Gastroesophageal sphincter (tissue), 4 donors: ENCODE measurements around the gene FYB1. TPM values are rescaled to one million over a fixed set of nuclear protein-coding genes. Genes with fewer than 3 reads are reported as not detected.

Experiments used
- ATAC-seq: fragments of 150-250 bp; one replicate; pipeline ENCODE4 v1.9.1; 2016; ENCODE audit warnings: mild to moderate bottlenecking, moderate library complexity
- H3K27ac ChIP-seq, 4 donors: fragments of 200-600 bp; sonication (generic) in 3 of 4; 1 replicate in 3 of 4; 2 replicates in 1 of 4; pipeline ENCODE4 v1.5.1; 2016 to 2019
- H3K27me3 ChIP-seq: fragments of 200-600 bp; sonication (generic); one replicate; pipeline ENCODE4 v1.5.1; 2019
- H3K36me3 ChIP-seq, 2 donors: fragments of 200-600 bp; sonication (generic); one replicate each; pipeline ENCODE4 v1.5.1; 2019; ENCODE audit warnings: control low read depth in 1 of 2
- H3K4me1 ChIP-seq, 3 donors: fragments of 200-600 bp; sonication (generic); 1 replicate in 2 of 3; 2 replicates in 1 of 3; pipeline ENCODE4 v1.5.1; 2016 to 2019; ENCODE audit warnings: control low read depth in 2 of 3
- H3K4me3 ChIP-seq, 2 donors: fragments of 200-600 bp; sonication (generic); one replicate each; pipeline ENCODE4 v1.5.1; 2019; ENCODE audit warnings: mild to moderate bottlenecking in 1 of 2, moderate library complexity in 1 of 2
- H3K9me3 ChIP-seq, 3 donors: fragments of 200-600 bp; sonication (generic); one replicate each; pipeline ENCODE4 v1.5.1; 2017 to 2019; ENCODE audit warnings: control low read depth in 2 of 3
- EP300 ChIP-seq: sonication (generic); formaldehyde crosslinking; IDR thresholded peaks from one replicate; pipeline ENCODE4 v1.6.1; 2017; ENCODE audit warnings: antibody characterized with exemption, mild to moderate bottlenecking
- POLR2A ChIP-seq, 2 donors: fragments of 450-650 bp; IDR thresholded peaks; one replicate each; pipeline ENCODE4 v1.6.1; 2017; ENCODE audit warnings: antibody characterized with exemption in 2 of 2, mild to moderate bottlenecking in 2 of 2, moderate library complexity in 1 of 2
- POLR2AphosphoS5 ChIP-seq: sonication (generic); formaldehyde crosslinking; IDR thresholded peaks from one replicate; pipeline ENCODE4 v1.6.1; 2017; ENCODE audit warnings: antibody characterized with exemption
- WGBS, 2 donors: methylation state at CpG; one replicate each; pipeline ENCODE4 v1.1.5; 2018; ENCODE audit warnings: low coverage in 1 of 2; 5-methylcytosine and 5-hydroxymethylcytosine counted together
- total RNA-seq, 4 donors: library from RNA; depleted of rRNA; stranded (reverse); fragments of >200 nt; gene quantifications; one replicate each; pipeline ENCODE4 v1.1.0, GENCODE V29; 2016
- TF ChIP-seq, protein P1 (sequence below), 4 experiments: fragments of 200-600 bp in 2 of 4; fragments of 450-650 bp in 2 of 4; sonication (generic) in 1 of 4; IDR thresholded peaks; one replicate each; pipeline ENCODE4 v1.5.1; 2017 to 2019; ENCODE audit warnings: antibody characterized with exemption in 4 of 4, mild to moderate bottlenecking in 2 of 4, moderate library complexity in 2 of 4

Gene FYB1
- total RNA-seq, 4 donors from 2014 or later = 2.5 to 9.3 (median 5.9) TPM

- H3K9me3 ChIP-seq = no peaks in the 10 kb centered on the region
- no peak overlapping the region for H3K4me3 ChIP-seq
- no peaks in the 10 kb centered on the region for H3K4me1 ChIP-seq
- H3K27ac ChIP-seq = no peak overlapping the region
- WGBS, 2 donors = 89% methylated on average over 8 of the region's 11 CpGs; no CpG with 5 or more reads in 1 of the 2 donors
- no peak for TF ChIP-seq POLR2AphosphoS5
- TF ChIP-seq, protein P1, sequence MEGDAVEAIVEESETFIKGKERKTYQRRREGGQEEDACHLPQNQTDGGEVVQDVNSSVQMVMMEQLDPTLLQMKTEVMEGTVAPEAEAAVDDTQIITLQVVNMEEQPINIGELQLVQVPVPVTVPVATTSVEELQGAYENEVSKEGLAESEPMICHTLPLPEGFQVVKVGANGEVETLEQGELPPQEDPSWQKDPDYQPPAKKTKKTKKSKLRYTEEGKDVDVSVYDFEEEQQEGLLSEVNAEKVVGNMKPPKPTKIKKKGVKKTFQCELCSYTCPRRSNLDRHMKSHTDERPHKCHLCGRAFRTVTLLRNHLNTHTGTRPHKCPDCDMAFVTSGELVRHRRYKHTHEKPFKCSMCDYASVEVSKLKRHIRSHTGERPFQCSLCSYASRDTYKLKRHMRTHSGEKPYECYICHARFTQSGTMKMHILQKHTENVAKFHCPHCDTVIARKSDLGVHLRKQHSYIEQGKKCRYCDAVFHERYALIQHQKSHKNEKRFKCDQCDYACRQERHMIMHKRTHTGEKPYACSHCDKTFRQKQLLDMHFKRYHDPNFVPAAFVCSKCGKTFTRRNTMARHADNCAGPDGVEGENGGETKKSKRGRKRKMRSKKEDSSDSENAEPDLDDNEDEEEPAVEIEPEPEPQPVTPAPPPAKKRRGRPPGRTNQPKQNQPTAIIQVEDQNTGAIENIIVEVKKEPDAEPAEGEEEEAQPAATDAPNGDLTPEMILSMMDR (IDR thresholded peaks at IDR 0.05) = no peak
- no peaks in the 10 kb centered on the region for H3K27me3 ChIP-seq
- H3K36me3 ChIP-seq = no peaks in the 10 kb centered on the region
- ATAC-seq = no peak
Observed at GRCh38 chr5:39202597-39203274, 16.6 kb downstream of the FYB1 start.

- WGBS, 2 donors = 60 to 72% methylated on average over 3 to 4 of the region's 11 CpGs
- TF ChIP-seq POLR2AphosphoS5 (no peak), POLR2A (IDR thresholded peaks at IDR 0.05) (no peak), EP300 (no peak)
- TF ChIP-seq, protein P1 (IDR thresholded peaks at IDR 0.05) = no peak
- H3K4me3 ChIP-seq = no peak overlapping the region
Observed at GRCh38 chr5:39201781-39202596, 17.4 kb downstream of the FYB1 start.

DNA sequence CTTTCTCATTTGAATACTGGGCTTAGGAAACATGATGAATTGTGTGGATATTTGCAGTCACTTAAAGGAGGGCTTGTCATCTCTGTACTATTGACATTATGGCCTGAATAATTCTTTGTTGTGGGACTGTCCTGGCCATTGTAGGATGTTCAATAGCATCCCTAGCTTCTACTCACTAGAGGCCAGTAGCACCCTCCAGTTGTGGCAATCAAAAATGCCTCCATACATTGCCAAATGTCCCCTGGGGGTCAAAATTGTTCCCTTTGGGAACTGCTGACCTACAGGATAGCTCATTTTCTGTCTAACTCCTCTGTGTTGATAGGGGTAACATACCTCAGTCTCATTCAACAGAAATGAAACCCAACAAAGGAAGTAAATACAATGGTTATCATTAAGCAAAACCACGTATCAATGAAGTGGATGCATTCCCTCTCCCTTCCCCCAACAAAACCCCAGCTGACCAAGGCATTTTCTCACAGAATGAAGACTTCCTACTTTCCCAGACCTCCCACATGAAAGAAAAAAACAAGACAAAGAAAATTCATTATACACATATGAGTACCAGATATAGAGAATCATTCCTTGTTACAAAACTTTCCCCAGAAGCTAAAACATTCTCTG is 18.1 kb downstream of the FYB1 start:
- Histone ChIP-seq H3K36me3 (no peaks in the 10 kb centered on the region), H3K4me1 (no peaks in the 10 kb centered on the region), H3K4me3 (no peak overlapping the region), H3K27ac (no peak overlapping the region), H3K27me3 (no peaks in the 10 kb centered on the region), H3K9me3 (no peaks in the 10 kb centered on the region)
- WGBS, 2 donors = 60% methylated on average over 1 of the region's 1 CpG; no CpG with 5 or more reads in 1 of the 2 donors
- TF ChIP-seq POLR2AphosphoS5 (no peak), EP300 (no peak), POLR2A (IDR thresholded peaks at IDR 0.05) (no peak)
- TF ChIP-seq, protein P1 (IDR thresholded peaks at IDR 0.05) = no peak
- ATAC-seq = no peak

More at GRCh38 chr5:39201781-39202596, 17.4 kb downstream of the FYB1 start:
- no peak overlapping the region for H3K27ac ChIP-seq
- H3K4me1 ChIP-seq = no peaks in the 10 kb centered on the region
- H3K27me3 ChIP-seq = no peaks in the 10 kb centered on the region
- no peak for ATAC-seq
- no peaks in the 10 kb centered on the region for H3K36me3 ChIP-seq
- no peaks in the 10 kb centered on the region for H3K9me3 ChIP-seq

DNA sequence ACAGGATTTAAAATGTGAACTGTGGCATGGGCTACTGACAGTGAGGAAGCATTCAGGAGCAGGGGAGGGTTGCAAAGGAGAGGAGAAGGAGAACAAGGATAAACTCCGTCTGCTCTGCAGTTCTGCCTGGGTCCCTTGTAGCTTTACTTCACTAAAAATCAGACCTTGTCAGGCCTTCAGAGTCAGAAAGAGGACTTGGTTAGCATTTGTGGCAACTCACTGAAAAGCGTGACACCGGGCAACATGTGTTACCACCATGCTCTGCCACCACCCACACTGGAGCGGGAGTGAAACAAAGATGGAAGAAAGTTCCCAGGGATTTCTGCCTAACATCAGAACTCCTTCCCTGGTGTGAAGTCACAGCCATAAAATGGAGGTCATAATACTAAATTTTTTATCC is 19.3 kb downstream of the FYB1 start:
- no peak for ATAC-seq
- Histone ChIP-seq H3K36me3 (no peaks in the 10 kb centered on the region), H3K4me1 (no peaks in the 10 kb centered on the region), H3K27ac (no peak overlapping the region), H3K27me3 (no peaks in the 10 kb centered on the region), H3K9me3 (no peaks in the 10 kb centered on the region), H3K4me3 (no peak overlapping the region)
- no peak for TF ChIP-seq POLR2A (IDR thresholded peaks at IDR 0.05)
- TF ChIP-seq POLR2AphosphoS5 = no peak
- no peak for TF ChIP-seq EP300
- TF ChIP-seq, protein P1 (IDR thresholded peaks at IDR 0.05) = no peak
- WGBS, 2 donors = 81 to 96% methylated on average over 4 of the region's 4 CpGs
